Measurements from ENCODE around the gene BCL7A. TPM values are rescaled to one million over a fixed set of nuclear protein-coding genes. Genes with fewer than 3 reads are reported as not detected.
A peak's percentile ranks its signal among the peaks of the same experiment; 100 is the strongest.

Gene BCL7A
- total RNA-seq, 1 experiment from 2014 or later, result 18.2 TPM

DNA sequence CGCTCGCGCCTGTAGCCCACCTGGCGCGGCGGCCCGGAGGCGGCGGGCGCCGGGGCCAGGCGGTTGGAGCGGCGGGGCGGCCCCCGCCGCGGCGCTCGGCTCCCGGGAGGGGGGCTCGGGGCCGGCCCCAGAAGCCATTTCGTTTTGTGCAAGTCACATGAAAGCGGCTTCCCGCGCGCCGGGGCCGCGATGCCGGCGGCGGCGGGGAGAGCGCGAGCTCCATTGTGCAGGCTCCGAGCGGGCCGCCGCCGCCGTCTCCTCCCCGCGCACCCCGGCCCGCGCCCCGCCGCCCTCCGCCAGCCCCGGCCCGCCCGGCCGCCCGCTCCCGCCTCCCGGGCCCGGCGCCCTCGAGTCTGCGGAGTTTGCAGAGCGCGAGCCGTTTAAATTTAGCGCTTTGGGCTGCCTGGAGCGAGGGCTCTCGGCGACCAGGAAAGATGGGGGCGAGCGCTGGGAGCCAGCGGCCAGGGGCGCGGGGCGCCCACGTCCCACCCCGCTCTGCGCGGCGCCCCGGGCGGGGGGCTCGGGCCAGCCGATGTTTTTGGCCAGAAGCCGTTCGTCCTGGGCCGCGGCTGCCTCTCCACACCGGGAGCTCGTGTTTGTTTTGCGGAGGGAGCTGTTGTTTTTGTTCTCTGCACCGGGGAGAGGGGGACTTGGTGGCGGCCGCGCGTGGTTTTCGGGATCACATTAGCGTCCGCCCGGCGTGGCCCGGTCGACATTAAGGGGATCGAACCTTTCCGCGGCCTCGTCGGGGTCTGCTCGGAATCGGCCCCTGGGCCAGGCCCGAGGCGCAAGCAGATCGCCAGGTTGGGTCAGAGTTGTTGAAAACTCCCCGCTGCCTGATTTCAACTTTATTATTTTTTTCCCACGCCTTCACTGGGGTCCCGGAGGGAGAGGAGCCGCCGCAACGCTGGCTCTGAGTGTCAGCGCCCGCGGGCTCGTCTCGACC lies 982 bp downstream of the BCL7A start:
- Histone ChIP-seq H3T11ph (ENCODE audit: low read length) (no peak overlapping the region), H3K56ac (ENCODE audit: insufficient read length, low read depth, low read length) (no peak overlapping the region), H3K4ac (ENCODE audit: low read depth, low read length) (no peak overlapping the region), H4K91ac (ENCODE audit: insufficient read length, low read depth, low read length) (no peak overlapping the region), H3K23me2 (ENCODE audit: insufficient read length, low read depth, low read length, poor library complexity, severe bottlenecking) (peaks cover 14% of the 10 kb centered on the region), H3K27ac (ENCODE audit: insufficient read length, low read depth, low read length) (no peak overlapping the region), H2BK5ac (ENCODE audit: insufficient read length, low read length) (no peak overlapping the region), H2BK20ac (ENCODE audit: low read depth, low read length, poor library complexity, severe bottlenecking) (no peak overlapping the region), H3K27me3 (ENCODE audit: insufficient read depth, low read length) (peaks cover 2% of the 10 kb centered on the region; the same call in 1 of the 2 replicates), H3K23ac (ENCODE audit: insufficient read length, low read depth, low read length) (no peak overlapping the region), H4K20me1 (ENCODE audit: control insufficient read depth, insufficient read depth, insufficient read length) (no peaks in the 10 kb centered on the region), H3K18ac (ENCODE audit: insufficient read length, low read depth, low read length) (peak overlapping the region; percentile 84), H3K9me3 (ENCODE audit: control insufficient read depth, low read depth, low read length) (no peaks in the 10 kb centered on the region), H3K4me1 (ENCODE audit: insufficient read depth, low read length) (no peaks in the 10 kb centered on the region), H2AFZ (ENCODE audit: low read length) (no peak overlapping the region), H2BK12ac (ENCODE audit: insufficient read length, low read depth, low read length) (no peak overlapping the region), H3K79me1 (ENCODE audit: insufficient read depth, low read depth, low read length, poor library complexity, severe bottlenecking) (peaks cover 3% of the 10 kb centered on the region), H3K4me2 (ENCODE audit: insufficient read depth, insufficient read length, low read length) (peak overlapping the region; percentile 72), H2BK15ac (ENCODE audit: low read depth, low read length) (no peak overlapping the region), H3K14ac (ENCODE audit: insufficient read depth, low read length) (peak overlapping the region; percentile 92), H4K8ac (replicated peaks; ENCODE audit: insufficient read length, low read depth, low read length) (no peak overlapping the region), H4K5ac (ENCODE audit: insufficient read length, low read depth, low read length) (no peak overlapping the region), H3K9ac (ENCODE audit: extremely low read depth, insufficient read length, low read length) (peak overlapping the region; percentile 67), H3K79me2 (ENCODE audit: insufficient read depth, low read length) (no peaks in the 10 kb centered on the region; the same call in 1 of the 2 replicates), H2AK5ac (ENCODE audit: insufficient read length, low read length) (no peak overlapping the region), H2BK120ac (ENCODE audit: low read depth, low read length, poor library complexity, severe bottlenecking) (no peak overlapping the region)
- Mint-ChIP-seq H3K9me3 (peaks cover 2 to 3% of the 10 kb centered on the region in 2 experiments; a peak in 4 of 5 replicates), H3K4me3 (peak overlapping the region; percentile 76 to 85), H3K4me1 (peaks cover 24 to 25% of the 10 kb centered on the region in 2 experiments), H3K36me3 (ENCODE audit: insufficient read depth in 1 of 3, low read depth in 3 of 3) (peaks cover 0 to 3% (median 3%) of the 10 kb centered on the region in 3 experiments; a peak in 5 of 7 replicates), H3K27ac (peak overlapping the region in 1 of 3 experiments; percentile 55; a peak in 1 of 7 replicates), H3K27me3 (ENCODE audit: low read depth) (peaks cover 33% of the 10 kb centered on the region)
- TF ChIP-seq, protein P1, sequence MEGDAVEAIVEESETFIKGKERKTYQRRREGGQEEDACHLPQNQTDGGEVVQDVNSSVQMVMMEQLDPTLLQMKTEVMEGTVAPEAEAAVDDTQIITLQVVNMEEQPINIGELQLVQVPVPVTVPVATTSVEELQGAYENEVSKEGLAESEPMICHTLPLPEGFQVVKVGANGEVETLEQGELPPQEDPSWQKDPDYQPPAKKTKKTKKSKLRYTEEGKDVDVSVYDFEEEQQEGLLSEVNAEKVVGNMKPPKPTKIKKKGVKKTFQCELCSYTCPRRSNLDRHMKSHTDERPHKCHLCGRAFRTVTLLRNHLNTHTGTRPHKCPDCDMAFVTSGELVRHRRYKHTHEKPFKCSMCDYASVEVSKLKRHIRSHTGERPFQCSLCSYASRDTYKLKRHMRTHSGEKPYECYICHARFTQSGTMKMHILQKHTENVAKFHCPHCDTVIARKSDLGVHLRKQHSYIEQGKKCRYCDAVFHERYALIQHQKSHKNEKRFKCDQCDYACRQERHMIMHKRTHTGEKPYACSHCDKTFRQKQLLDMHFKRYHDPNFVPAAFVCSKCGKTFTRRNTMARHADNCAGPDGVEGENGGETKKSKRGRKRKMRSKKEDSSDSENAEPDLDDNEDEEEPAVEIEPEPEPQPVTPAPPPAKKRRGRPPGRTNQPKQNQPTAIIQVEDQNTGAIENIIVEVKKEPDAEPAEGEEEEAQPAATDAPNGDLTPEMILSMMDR (conservative IDR thresholded peaks at IDR 0.05), result no peak
- peak; percentile 50 for DNase-seq
- no CpG with 5 or more reads among the region's 124 CpGs for WGBS (ENCODE audit: extremely low coverage, insufficient read length, low lambda C conversion rate)

Measured in H9 (cell line).